Left cardiac atrium (tissue), 4 donors: Measurements from ENCODE around the gene ZNF808. TPM values are rescaled to one million over a fixed set of nuclear protein-coding genes. Genes with fewer than 3 reads are reported as not detected.
"Not testable (repeated sequence)": the region's sequence is repeated elsewhere in the genome, so short reads cannot be mapped to it uniquely, and the experiment has no call there.

Experiments used
- ATAC-seq, 2 donors: fragments of 200-7000 bp; cut with Tn5 transposase; one replicate each; pipeline ENCODE4 v1.9.1; 2020; ENCODE audit warnings: mild to moderate bottlenecking in 2 of 2, moderate library complexity in 2 of 2
- DNase-seq: peaks from one replicate; pipeline ENCODE4 v3.0.0-alpha.2; 2020
- intact Hi-C, 2 donors: fragments of 100-400 bp; cut with DNase I; formaldehyde crosslinking; loops; one replicate each; pipeline versions ENCODE4 v1.14.1 to v1.15.1; 2022 to 2023
- total RNA-seq, 2 donors: library from RNA; stranded (reverse); fragmentation: NEBNext Ultra II Directional; extraction: Animal tissue kit (Norgen Biotek cat#: 25700); gene quantifications; one replicate each; pipeline ENCODE4 v1.2.1, GENCODE V29; 2021
- donor health status: DM: no; HTN: yes; CAD: no.
- donor health status: DM: no; HTN: yes; CAD: no; lungs with severe emphysema.
- donor health status: DM: yes; HTN: yes; CAD: no.
- donor health status: Dilated cardiomyopathy.

Gene ZNF808
- total RNA-seq, 2 donors from 2014 or later = 25.1 to 29.3 TPM

DNA sequence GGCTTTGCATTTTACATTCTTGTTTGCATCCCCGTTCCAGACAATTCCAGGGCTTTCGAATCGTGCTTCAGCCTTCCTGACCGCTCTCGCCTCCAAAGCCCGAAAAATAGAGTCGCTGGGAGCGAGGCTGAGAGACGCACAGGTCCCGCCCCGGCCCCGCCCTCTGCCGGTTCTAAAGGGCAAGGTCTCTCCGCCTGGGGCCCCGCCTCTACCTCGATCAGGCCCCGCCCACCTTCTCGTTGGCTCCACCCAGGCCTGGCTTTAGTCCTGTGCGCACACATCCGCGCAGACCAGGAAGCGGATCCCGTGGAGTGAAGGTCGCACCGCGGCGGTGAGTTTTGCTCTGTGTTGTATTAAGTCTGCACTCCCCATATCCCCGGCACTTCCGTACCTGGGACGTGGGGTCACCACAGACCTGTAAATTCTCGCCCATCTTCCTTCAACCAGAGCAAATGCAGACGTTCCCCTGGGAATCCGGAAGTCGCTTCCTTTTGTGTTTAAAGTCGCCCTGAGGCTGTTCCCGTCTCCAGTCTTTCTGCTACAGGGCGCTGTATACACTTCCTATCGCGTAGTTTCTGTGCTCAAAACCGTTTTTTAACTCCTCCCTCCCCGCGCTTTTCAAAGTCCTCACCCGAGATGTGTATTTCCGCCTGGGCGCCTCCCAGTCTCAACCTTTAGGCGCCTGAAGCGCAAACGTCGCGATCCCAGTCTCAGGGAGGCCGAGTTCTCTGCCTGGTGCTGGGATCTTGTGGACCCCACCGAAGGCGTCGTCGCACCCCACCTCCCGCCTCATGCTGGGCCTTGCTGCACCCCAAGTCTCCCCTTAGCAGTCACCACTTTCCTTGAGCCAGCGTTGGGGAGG lies 42.8 kb downstream of the ZNF808 start, which contains the start of gene ZNF701:
ZNF701 (plus strand) TSS at position 288 of the 862 bp plus-strand sequence. CDS start 3,861 bp downstream, outside the sequence.
- intact Hi-C loops = loop anchor here in 1 of 2 donors (5.0 kb wide), 1 partner anchor 43 kb away; the partner anchor contains the start of gene ZNF808
- ATAC-seq = peak; percentile 100
- DNase-seq = peak; percentile 96

DNA sequence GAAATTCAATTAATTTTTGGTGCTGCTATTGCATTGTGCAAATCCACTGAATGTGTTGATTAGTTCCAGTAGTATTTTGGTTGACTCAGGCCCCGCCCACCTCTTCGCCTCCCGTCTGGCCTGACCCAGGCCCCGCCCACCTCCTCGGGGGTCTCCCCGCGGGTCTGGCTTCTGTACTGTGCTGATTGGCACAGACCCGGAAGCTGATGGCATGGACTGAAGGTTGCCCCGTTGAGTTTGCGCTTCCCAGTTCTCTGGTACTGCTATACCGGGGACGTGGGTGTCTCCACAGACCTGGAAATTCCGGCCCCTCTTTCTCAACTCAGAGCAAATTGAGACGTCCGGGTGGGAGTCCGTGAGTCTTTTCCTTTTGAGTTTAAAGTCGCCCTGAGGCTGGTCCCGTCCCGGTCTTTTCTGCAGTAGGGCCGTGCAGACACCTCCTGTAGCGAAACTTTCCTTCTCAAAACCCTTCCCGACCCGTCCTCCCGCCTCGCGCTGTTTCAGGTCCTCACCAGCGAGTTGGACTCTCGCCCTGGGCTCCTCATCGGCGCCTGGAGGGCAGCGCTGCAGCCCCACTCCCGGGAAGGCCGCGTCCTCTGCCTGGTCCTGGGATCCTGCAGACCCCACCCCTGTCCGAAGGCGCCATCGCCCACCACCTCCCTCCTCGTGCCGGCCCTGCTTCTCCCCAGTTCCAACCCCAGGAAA lies 57.4 kb downstream of the ZNF808 start:
- no peak for DNase-seq
- intact Hi-C loops = no loop called here
- peak in 1 of 2 donors; percentile 93 for ATAC-seq

DNA sequence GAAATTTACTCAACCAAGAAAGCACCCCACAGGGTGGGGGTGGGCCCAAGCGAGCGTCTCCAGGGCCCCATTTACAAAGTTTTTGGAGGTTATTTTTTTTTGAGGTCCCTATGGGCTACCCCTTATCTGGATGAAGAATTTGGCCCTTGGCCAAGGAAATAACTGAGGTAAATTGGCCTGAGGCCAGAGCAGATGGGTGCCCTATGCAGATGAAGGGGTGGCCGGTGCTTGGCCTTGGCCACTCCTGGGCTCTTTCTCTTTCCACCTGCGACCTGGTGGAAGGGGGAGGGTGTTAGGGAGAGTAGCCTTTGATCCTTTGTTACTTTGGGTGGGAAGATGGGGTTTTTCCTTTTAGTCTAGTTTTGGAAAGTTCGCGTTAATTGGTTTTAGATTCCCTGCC lies 58.1 kb downstream of the ZNF808 start:
- no peak for DNase-seq
- intact Hi-C loops = no loop called here
- ATAC-seq = peak in 1 of 2 donors; percentile 14

DNA sequence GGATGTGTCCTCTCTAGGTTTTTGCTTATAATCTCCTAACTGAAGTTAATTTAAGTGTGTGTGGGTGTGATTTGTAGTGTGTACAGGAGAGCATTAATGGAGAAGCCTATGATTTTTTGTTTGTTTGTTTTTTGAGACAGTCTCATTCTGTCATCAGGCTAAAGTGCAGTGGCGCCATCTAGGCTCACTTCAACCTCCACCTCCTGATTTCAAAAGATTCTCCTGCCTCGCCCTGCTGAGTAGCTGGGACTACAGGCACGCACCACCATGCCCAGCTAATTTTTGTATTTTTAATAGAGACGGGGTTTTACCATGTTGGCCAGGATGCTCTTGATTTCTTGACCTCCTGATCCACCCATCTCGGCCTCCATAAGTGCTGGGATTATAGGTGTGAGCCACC lies 63.3 kb downstream of the ZNF808 start:
- ATAC-seq (no peak), DNase-seq (no peak)
- intact Hi-C loops = no loop called here

DNA sequence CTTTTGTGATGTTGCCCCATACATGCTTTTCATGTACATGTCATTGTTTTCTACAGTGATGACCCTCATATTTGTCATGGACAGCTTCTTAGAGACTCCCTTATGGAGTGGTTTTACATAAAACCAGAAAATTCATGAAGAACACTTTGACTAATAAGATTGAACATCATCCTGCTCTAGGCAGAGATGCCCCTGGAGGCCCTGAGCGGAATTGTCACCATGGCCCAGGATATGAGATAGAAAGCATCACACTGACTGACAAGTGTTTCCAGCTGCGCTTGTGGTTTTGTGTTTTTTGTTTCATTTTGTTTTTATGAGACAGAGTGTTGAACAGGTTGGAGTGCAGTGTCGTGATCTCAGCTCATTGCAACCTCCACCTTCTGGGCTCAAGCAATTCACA lies 64.8 kb downstream of the ZNF808 start:
- intact Hi-C loops = no loop called here
- no peak for ATAC-seq
- DNase-seq = no peak

DNA sequence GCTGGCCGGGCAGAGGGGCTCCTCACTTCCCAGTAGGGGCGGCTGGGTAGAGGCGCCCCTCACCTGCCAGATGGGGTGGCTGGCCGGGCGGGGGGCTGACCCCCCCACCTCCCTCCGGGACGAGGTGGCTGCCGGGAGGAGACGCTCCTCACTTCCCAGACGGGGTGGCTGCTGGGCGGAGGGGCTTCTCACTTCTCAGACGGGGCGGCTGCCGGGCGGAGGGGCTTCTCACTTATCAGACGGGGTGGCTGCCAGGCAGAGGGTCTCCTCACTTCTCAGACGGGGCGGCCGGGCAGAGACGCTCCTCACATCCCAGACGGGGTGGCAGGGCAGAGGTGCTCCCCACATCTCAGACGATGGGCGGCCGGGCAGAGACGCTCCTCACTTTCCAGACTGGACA lies 66.0 kb downstream of the ZNF808 start:
- intact Hi-C loops, ATAC-seq, DNase-seq: not testable (repeated sequence)

DNA sequence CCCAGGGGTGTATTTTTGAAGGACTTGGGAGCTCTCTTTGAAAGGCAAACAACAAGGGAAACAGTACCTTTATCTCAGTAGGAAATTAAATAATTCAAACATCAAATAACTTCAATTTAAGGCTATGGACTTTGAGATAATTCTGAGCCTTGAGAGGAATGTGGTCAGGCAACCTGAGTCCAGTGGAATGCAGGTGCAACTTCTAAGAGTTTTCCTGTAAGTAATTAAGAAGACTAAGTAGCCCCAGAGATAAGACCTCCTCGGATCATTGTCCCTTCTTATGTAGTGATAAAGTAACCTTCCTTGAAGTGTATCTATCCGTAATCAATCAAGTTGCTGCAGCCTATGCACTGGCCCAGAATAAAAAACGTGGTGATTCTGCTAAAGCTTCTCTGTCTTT lies 71.8 kb downstream of the ZNF808 start:
- ATAC-seq (no peak), DNase-seq (no peak)
- intact Hi-C loops = no loop called here

DNA sequence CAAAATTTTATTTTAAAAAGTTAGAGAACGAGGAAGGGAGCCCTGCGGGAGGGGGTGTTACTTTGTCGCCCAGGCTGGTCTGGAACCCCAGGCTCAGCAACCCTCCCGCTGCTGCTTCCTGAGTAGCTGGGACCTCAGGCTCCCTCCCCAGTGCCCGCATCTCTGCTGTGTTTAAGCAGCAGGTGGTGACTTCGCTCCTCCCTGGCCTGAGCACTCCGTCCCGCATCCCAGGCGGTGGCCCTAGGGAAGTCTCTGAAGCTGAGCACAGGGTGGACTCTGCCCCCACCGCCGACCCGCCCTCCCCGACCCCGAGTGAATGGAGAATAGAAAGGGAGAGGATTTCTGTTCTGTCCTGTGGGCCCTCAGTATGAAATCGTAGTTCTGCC lies 73.2 kb downstream of the ZNF808 start:
- peak; percentile 5 to 26 for ATAC-seq
- intact Hi-C loops = no loop called here
- peak; percentile 36 for DNase-seq

DNA sequence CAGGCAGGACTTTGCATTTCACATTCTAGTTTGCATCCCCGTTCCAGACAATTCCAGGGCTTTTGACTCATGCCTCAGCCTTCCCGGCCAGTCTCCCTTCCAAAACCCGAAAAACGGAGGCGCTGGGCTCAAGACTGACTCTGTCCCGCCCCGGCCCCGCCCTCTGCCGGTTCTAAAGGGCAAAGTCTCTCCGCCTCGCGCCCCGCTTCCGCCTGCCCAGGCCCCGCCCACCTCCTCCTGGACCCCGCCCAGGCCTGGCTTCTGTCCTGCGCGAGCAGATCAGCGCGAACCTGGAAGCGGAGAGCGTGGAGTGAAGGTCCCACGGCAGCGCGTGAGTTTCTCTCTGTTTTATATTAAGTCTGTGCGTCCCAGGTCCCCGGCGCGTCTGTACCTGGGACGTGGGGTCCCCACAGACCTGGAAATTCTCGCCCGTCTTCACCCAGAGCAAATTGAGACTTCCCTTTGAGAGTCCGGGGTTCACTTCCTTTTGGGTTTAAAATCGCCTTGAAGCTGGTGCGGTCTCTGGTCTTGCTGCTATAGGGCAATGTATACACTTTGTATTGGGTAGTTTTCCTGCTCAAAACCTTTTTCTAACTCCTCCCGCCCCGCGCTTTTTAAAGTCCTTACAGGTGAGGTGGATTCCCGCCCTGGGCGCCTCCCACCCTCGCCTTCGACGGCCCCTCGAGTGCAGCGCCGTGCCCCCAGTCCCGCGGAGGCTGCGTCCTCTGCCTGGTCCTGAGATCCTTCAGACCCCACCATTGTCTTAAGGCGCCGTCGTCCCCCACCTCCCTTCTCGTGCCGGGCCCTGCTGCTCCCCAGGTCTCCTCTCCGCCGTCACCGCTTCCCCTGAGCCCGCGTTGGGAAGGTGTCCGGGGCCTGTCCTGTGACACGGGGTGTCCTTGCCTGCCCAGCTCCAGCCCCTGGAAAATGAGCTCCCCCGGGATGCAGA lies 73.8 kb downstream of the ZNF808 start:
- intact Hi-C loops = no loop called here
- DNase-seq (peak; percentile 97), ATAC-seq (peak; percentile 98 to 99)

DNA sequence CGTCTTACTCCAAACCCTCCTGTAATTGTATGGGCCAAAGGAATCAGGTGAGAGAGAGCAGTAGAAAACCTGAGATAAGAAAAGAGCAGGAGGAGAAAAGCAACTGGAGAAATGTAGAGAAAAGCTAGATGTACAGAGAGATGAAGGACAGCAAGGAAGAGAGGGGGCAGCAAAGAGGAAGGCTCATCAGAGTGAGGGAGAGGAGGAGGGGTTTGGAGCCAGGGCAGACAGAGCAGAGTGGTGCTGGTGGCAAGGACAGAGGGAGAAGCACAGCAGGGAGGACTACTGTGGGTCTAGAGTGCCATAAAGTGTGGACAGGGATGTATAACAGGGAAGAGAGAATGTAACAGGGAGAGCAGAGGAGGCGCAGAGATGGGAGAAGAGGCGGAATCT lies 74.5 kb downstream of the ZNF808 start:
- DNase-seq, intact Hi-C loops: not testable (repeated sequence)
- peak; percentile 22 to 35 for ATAC-seq

DNA sequence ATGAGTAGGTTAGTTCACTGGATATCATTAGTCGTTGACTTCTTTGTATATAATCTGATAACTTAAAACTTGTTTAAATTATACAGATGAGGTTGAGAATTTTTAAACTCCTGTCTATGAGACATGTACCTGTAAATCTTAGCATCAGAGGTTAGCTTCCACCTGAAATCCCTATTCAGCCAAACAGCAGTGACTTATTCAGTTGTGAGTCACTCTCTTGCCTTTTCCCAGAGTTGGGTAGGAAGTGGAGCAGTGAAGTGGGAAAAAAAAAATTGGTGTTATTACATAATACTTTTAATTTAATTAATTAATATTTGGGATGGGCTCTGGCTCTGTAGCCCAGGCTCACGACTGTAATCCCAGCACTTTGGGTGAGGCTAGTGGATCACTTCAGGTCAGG lies 75.5 kb downstream of the ZNF808 start:
- no peak for DNase-seq
- ATAC-seq = no peak
- intact Hi-C loops = no loop called here

DNA sequence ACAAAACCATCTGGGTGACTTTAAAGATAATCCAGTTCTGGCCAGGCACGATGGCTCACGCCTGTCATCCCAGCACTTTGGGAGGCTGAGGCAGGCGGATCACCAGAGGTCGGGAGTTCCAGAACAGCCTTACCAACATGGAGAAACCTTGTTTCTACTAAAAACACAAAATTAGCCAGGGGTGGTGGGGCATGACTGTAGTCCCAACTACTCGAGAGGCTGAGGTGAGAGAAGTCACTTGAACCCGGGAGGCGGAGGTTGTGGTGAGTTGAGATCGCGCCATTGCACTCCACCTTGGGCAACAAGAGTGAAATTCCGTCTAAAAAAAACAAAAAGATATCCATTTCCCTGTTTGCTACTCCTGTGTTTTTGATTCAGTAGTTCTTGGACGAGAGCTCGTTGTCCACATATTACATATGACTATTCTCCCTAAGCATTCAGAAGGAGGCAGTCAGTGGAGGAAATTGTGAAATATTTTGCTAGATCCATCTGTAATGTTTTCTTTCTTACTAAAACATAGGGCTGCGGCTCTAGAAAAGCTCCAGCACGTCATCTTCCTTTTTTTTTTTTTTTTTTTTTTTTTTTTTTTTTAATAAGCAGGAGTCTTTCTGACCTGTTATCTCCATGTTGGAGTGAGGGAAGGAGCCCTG lies 76.2 kb downstream of the ZNF808 start:
- ATAC-seq = no peak
- intact Hi-C loops = no loop called here
- no peak for DNase-seq

Other genes starting within 250 kb of the ZNF808 start
- 10 to 100 TPM; 20.0 to 21.5 TPM for gene ZNF480, start 230.5 kb upstream of the ZNF808 start, total RNA-seq
- gene ZNF610, start 191.4 kb upstream of the ZNF808 start, total RNA-seq = 1 to 10 TPM; 1.3 to 2.4 TPM
- gene ZNF880, start 157.7 kb upstream of the ZNF808 start, total RNA-seq = 10 to 100 TPM; 17.2 to 22.2 TPM
- gene ZNF528, start 129.8 kb upstream of the ZNF808 start, total RNA-seq = 10 to 100 TPM; 13.7 to 17.0 TPM
- under 1 TPM; 0.24 to 0.31 TPM for gene ZNF534, start 98.5 kb upstream of the ZNF808 start, total RNA-seq
- gene ZNF578, start 74.1 kb upstream of the ZNF808 start, total RNA-seq = 1 to 10 TPM; 2.2 to 2.7 TPM
- gene ZNF701, start 42.6 kb downstream of the ZNF808 start, total RNA-seq = 10 to 100 TPM; 14.6 to 18.4 TPM
- 10 to 100 TPM; 18.2 to 19.3 TPM for gene ZNF83, start 110.7 kb downstream of the ZNF808 start, total RNA-seq
- 10 to 100 TPM in 1 of 2 donors, 1 to 10 TPM in 1; 9.2 to 11.3 TPM for gene ZNF611, start 207.4 kb downstream of the ZNF808 start, total RNA-seq